ENCODE data around the gene LRRK1.

LRRK1 gene

DNA sequence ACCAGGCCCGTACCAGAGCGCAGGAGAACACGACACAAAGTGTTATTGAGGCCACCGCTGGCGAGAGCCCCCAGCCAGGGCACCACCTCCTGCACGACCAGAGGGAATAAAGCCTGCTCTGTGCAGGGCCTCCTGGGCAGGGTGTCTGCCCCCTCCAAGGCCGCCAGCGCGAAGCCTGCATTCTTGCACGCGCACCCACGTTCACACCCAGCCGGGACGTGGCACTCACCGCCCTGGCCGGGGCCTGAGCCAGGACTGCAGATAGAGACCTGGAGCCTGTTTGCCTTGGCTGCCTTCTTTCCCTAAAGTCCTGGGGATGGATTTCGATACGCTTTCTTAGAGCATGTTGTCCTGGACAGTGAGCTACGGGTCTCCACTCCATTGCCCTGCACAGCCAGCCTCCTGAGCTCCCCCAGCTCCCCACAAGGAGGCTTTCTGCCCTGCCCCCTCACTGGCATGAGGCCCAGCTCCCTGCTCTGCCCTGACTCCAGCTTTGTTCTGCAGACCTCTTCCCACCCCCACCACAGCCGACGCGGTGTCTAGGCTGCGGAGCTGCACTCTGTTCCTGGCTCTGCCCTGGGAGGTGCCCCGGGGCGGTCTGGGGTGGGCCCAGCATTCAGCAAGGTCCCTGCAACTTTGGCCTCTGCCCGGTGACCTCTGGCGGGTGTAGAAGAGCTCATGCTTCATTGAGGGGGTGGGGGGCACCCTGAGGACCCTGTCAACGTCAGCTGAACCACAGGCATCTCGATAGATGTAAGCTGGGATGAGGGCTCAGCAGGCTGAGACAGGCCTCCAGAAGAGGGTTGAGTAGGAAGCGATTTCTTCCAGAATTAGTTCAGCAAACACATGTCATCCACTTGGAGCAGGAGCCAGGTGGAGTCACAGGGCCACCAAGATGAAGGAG is 145.0 kb downstream of the LRRK1 start:
- POLR2A ChIA-PET (ENCODE audit: low non-redundant PET), result no interaction called here
- DNase-seq (ENCODE audit: low spot score), result no peak

DNA sequence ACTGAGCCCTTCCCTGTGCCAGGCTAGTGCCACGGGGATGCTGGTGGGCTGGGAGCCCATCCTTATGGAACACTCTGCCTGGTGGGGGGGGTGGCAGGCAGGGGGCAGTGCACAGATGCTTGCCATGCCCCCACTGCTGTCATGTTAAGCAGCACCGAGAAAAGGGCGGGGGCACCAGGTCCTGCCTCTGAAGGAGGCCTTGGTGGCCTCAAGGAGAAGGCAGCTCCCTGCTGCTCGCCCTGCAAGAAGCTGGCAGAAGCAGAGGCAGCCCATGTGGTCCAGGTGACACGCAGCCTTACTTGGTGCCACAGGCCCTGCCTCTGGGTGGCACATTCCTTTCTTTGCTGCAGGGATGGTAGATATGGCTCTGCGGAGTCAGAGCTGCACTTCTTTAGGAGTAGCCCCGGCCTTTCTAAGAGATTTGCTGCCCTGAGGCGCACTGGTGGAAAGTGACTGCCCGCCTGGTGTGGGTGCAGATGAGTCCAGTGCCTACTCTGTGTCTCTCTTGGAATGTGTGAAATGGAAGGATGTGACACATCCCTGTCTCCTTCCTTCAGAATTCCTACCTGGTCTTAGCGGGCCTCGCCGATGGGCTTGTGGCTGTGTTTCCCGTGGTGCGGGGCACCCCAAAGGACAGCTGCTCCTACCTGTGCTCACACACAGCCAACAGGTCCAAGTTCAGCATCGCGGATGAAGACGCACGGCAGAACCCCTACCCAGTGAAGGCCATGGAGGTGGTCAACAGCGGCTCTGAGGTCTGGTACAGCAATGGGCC is 145.8 kb downstream of the LRRK1 start:
- H3K27ac ChIP-seq, result no peak overlapping the region
- ChIA-PET CTCF (interaction anchor here (0.9 kb wide), 1 partner anchor 56 kb away, joined by 4 read pairs; no protein-coding TSS in a partner anchor), POLR2A (ENCODE audit: low non-redundant PET) (no interaction called here)
- TF ChIP-seq, protein P1, sequence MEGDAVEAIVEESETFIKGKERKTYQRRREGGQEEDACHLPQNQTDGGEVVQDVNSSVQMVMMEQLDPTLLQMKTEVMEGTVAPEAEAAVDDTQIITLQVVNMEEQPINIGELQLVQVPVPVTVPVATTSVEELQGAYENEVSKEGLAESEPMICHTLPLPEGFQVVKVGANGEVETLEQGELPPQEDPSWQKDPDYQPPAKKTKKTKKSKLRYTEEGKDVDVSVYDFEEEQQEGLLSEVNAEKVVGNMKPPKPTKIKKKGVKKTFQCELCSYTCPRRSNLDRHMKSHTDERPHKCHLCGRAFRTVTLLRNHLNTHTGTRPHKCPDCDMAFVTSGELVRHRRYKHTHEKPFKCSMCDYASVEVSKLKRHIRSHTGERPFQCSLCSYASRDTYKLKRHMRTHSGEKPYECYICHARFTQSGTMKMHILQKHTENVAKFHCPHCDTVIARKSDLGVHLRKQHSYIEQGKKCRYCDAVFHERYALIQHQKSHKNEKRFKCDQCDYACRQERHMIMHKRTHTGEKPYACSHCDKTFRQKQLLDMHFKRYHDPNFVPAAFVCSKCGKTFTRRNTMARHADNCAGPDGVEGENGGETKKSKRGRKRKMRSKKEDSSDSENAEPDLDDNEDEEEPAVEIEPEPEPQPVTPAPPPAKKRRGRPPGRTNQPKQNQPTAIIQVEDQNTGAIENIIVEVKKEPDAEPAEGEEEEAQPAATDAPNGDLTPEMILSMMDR (conservative IDR thresholded peaks at IDR 0.05; ENCODE audit: low read depth), result no peak
- DNase-seq (ENCODE audit: low spot score), result no peak

More for the DNA sequence above, 145.0 kb downstream of the LRRK1 start:
- H3K27ac ChIP-seq, result peak overlapping the region; percentile 3; the same call in 1 of the 2 replicates
- CTCF ChIA-PET, result interaction anchor here (0.6 to 0.9 kb wide), 3 partner anchors 23 to 373 kb away, joined by 3 to 4 read pairs (median 4); no protein-coding TSS in a partner anchor
- TF ChIP-seq, protein P1 (conservative IDR thresholded peaks at IDR 0.05; ENCODE audit: low read depth), result no peak

DNA sequence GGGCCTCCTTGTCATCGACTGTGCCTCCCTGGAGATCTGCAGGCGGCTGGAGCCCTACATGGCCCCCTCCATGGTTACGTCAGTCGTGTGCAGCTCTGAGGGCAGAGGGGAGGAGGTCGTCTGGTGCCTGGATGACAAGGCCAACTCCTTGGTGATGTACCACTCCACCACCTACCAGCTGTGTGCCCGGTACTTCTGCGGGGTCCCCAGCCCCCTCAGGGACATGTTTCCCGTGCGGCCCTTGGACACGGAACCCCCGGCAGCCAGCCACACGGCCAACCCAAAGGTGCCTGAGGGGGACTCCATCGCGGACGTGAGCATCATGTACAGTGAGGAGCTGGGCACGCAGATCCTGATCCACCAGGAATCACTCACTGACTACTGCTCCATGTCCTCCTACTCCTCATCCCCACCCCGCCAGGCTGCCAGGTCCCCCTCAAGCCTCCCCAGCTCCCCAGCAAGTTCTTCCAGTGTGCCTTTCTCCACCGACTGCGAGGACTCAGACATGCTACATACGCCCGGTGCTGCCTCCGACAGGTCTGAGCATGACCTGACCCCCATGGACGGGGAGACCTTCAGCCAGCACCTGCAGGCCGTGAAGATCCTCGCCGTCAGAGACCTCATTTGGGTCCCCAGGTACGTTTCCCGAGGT is 146.5 kb downstream of the LRRK1 start:
- H3K27ac ChIP-seq, result no peak overlapping the region
- TF ChIP-seq, protein P1 (conservative IDR thresholded peaks at IDR 0.05; ENCODE audit: low read depth), result no peak
- ChIA-PET CTCF (no interaction called here), POLR2A (ENCODE audit: low non-redundant PET) (no interaction called here)
- DNase-seq (ENCODE audit: low spot score), result no peak

DNA sequence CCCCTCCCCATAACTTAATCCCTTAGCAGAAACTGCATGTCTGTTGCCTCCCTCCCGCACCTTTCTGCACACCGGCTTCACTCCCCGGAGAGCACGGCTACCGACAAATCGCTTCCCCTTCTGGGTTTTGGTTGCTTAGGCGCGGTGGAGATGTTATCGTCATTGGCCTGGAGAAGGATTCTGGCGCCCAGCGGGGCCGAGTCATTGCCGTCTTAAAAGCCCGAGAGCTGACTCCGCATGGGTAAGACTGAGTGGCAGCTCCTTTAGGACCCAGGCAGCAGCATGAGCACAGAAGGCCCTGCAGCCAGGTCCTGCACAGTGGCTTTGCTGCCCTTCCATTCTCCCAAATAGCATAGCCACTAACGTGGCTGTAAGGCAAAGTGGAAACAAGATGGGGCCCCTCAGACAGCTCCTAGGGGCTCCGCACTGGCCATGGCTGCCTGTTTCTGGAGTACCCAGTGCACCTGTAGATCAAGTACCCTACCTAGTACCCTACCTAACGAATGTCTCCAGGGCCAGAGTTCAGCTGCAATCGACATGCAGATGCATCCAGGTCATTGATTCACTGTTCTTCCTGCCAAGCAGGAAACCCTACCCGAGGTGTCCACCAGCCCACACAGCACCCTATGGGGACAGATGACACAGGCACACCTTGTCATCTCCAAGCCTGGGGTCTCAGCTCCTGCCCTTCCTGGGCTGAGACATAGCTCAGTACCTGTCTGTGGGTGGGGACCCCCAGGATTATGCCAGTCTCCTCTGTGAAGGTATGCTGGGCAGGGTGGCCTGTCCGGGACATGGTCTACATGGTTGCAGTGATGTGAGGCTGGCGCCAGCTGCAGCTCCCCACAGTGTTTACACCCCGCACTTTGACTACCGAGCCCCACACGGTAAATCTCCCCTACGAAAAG is 147.6 kb downstream of the LRRK1 start:
- ChIA-PET CTCF (no interaction called here), POLR2A (ENCODE audit: low non-redundant PET) (no interaction called here)
- TF ChIP-seq, protein P1 (conservative IDR thresholded peaks at IDR 0.05; ENCODE audit: low read depth), result no peak
- H3K27ac ChIP-seq, result no peak overlapping the region
- DNase-seq (ENCODE audit: low spot score), result no peak

DNA sequence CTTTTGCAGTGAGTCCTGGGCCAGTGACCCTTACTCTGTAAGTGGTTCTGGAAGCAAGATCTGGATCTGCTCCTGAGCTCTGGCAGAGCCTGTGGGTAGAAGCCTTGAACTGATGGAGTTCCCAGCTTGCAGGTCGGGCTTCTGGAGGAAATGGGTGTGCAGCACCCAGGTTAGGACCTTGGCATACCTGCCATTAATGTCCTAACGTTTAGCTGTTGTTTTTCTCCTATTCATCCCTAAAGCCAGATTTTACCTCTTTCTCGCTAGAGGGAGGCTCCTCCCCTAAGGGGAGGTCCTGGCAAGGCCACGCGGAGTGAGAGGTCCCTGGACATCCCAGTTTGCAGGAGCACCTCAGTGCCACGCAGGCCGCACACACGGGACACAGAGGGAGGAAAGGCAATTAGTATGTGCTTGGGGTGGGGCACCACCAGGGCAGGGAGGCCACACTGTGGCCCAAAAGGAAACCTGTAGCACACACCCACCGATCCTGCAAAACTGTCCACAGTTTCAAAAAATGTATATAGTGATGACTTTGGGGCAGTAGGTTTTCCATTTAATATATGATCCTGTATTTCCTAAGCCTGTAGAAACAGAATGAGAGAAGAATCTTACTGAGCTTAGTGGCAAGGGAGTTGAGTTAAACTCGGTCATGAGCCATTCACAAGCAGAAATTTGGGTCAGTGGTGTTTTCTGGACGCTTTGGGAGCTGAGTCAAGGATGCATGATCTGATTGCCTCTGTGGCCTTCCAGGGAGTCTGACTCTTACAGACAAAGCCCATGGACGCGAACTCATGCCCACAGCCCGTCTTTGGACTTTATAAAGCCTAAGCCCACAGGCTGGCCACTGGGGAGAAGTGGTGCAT is 148.7 kb downstream of the LRRK1 start:
- DNase-seq (ENCODE audit: low spot score), result no peak
- TF ChIP-seq, protein P1 (conservative IDR thresholded peaks at IDR 0.05; ENCODE audit: low read depth), result no peak
- peak overlapping the region; percentile 65 for H3K27ac ChIP-seq
- POLR2A ChIA-PET (ENCODE audit: low non-redundant PET), result interaction anchor here (0.6 kb wide), 1 partner anchor 208 kb away, joined by 7 read pairs; no protein-coding TSS in a partner anchor
- CTCF ChIA-PET, result interaction anchor here (0.5 to 2.6 kb wide), 2 partner anchors 20 to 417 kb away, joined by 3 to 9 read pairs; no protein-coding TSS in a partner anchor
